IPS-15b (cell line): ENCODE measurements around the gene SHMT1.
"Not testable (repeated sequence)": the region's sequence is repeated elsewhere in the genome, so short reads cannot be mapped to it uniquely, and the experiment has no call there.

Source experiments
- H3K27me3 ChIP-seq: one replicate; pipeline ENCODE4 v1.6.1; 2013; ENCODE audit warnings: low read length; ENCODE audit not compliant: control insufficient read depth, insufficient read depth
- H3K36me3 ChIP-seq: one replicate; pipeline ENCODE4 v1.6.1; 2013; ENCODE audit warnings: low read length; ENCODE audit not compliant: control insufficient read depth, insufficient read depth
- H3K4me1 ChIP-seq: one replicate; pipeline ENCODE4 v1.6.1; 2013; ENCODE audit warnings: mild to moderate bottlenecking, low read length; ENCODE audit not compliant: control insufficient read depth, insufficient read depth
- H3K4me3 ChIP-seq: one replicate; pipeline ENCODE4 v1.5.1; 2013; ENCODE audit warnings: low read depth, low read length
- H3K9ac ChIP-seq: one replicate; pipeline ENCODE4 v1.6.1; 2013; ENCODE audit warnings: low read depth, mild to moderate bottlenecking, low read length
- H3K9me3 ChIP-seq: one replicate; pipeline ENCODE4 v1.6.1; 2013; ENCODE audit warnings: mild to moderate bottlenecking, low read length; ENCODE audit not compliant: control insufficient read depth, insufficient read depth

The SHMT1 gene

GRCh38 chr17:18373181-18373580, 9.8 kb upstream of the SHMT1 start:
- H3K9me3 ChIP-seq, H3K4me1 ChIP-seq, H3K36me3 ChIP-seq, H3K4me3 ChIP-seq, H3K27me3 ChIP-seq, H3K9ac ChIP-seq: not testable (repeated sequence)

GRCh38 chr17:18371455-18371854, 8.1 kb upstream of the SHMT1 start:
- Histone ChIP-seq H3K27me3 (no peaks in the 10 kb centered on the region), H3K4me3 (no peak overlapping the region), H3K36me3 (no peaks in the 10 kb centered on the region), H3K4me1 (no peaks in the 10 kb centered on the region), H3K9ac (no peak overlapping the region), H3K9me3 (no peaks in the 10 kb centered on the region)

GRCh38 chr17:18370761-18371160, 7.4 kb upstream of the SHMT1 start:
- Histone ChIP-seq H3K9ac (no peak overlapping the region), H3K27me3 (no peaks in the 10 kb centered on the region), H3K36me3 (no peaks in the 10 kb centered on the region), H3K4me1 (no peaks in the 10 kb centered on the region), H3K9me3 (no peaks in the 10 kb centered on the region), H3K4me3 (no peak overlapping the region)

- Histone ChIP-seq H3K9ac (no peak overlapping the region), H3K4me1 (no peaks in the 10 kb centered on the region), H3K27me3 (no peaks in the 10 kb centered on the region), H3K4me3 (no peak overlapping the region), H3K9me3 (no peaks in the 10 kb centered on the region), H3K36me3 (no peaks in the 10 kb centered on the region)
Observed at GRCh38 chr17:18368946-18369345, 5.6 kb upstream of the SHMT1 start.

GRCh38 chr17:18364166-18364565, 816 bp upstream of the SHMT1 start:
- Histone ChIP-seq H3K36me3 (peaks cover 6% of the 10 kb centered on the region), H3K9me3 (no peaks in the 10 kb centered on the region), H3K9ac (no peak overlapping the region), H3K27me3 (no peaks in the 10 kb centered on the region), H3K4me1 (peaks cover 2% of the 10 kb centered on the region), H3K4me3 (peak overlapping the region; percentile 45)

GRCh38 chr17:18362698-18363100, 651 bp downstream of the SHMT1 start:
- Histone ChIP-seq H3K4me3 (peak overlapping the region; percentile 85), H3K36me3 (peaks cover 6% of the 10 kb centered on the region), H3K9ac (peak overlapping the region; percentile 76), H3K4me1 (peaks cover 2% of the 10 kb centered on the region), H3K27me3 (no peaks in the 10 kb centered on the region), H3K9me3 (no peaks in the 10 kb centered on the region)

GRCh38 chr17:18361837-18362697, 1.3 kb downstream of the SHMT1 start:
- H3K9me3 ChIP-seq, result no peaks in the 10 kb centered on the region
- no peaks in the 10 kb centered on the region for H3K27me3 ChIP-seq
- H3K9ac ChIP-seq, result peak overlapping the region; percentile 37
- H3K4me1 ChIP-seq, result peaks cover 2% of the 10 kb centered on the region
- H3K4me3 ChIP-seq, result peak overlapping the region; percentile 85
- peaks cover 6% of the 10 kb centered on the region for H3K36me3 ChIP-seq

- Histone ChIP-seq H3K4me3 (no peak overlapping the region), H3K9ac (no peak overlapping the region), H3K36me3 (peaks cover 6% of the 10 kb centered on the region), H3K9me3 (no peaks in the 10 kb centered on the region), H3K4me1 (peaks cover 2% of the 10 kb centered on the region), H3K27me3 (no peaks in the 10 kb centered on the region)
Observed at GRCh38 chr17:18360518-18360917, 2.8 kb downstream of the SHMT1 start.

- no peaks in the 10 kb centered on the region for H3K4me1 ChIP-seq
- no peak overlapping the region for H3K4me3 ChIP-seq
- no peak overlapping the region for H3K9ac ChIP-seq
- H3K9me3 ChIP-seq, result no peaks in the 10 kb centered on the region
- no peaks in the 10 kb centered on the region for H3K27me3 ChIP-seq
- H3K36me3 ChIP-seq, result peaks cover 19% of the 10 kb centered on the region
Observed at GRCh38 chr17:18356624-18357023, 6.7 kb downstream of the SHMT1 start.

- H3K27me3 ChIP-seq, result no peaks in the 10 kb centered on the region
- no peak overlapping the region for H3K4me3 ChIP-seq
- no peak overlapping the region for H3K9ac ChIP-seq
- H3K9me3 ChIP-seq, result no peaks in the 10 kb centered on the region
- no peaks in the 10 kb centered on the region for H3K4me1 ChIP-seq
- peaks cover 16% of the 10 kb centered on the region for H3K36me3 ChIP-seq
Observed at GRCh38 chr17:18353541-18353940, 9.8 kb downstream of the SHMT1 start.

- Histone ChIP-seq H3K9ac (no peak overlapping the region), H3K36me3 (peaks cover 63% of the 10 kb centered on the region), H3K4me3 (no peak overlapping the region), H3K27me3 (no peaks in the 10 kb centered on the region), H3K9me3 (no peaks in the 10 kb centered on the region), H3K4me1 (no peaks in the 10 kb centered on the region)
Observed at GRCh38 chr17:18344021-18344420, 19.3 kb downstream of the SHMT1 start.

- Histone ChIP-seq H3K4me1 (no peaks in the 10 kb centered on the region), H3K36me3 (peaks cover 45% of the 10 kb centered on the region), H3K27me3 (no peaks in the 10 kb centered on the region), H3K4me3 (no peak overlapping the region), H3K9ac (no peak overlapping the region), H3K9me3 (no peaks in the 10 kb centered on the region)
Observed at GRCh38 chr17:18339933-18340332, 23.4 kb downstream of the SHMT1 start.
